HCT116 (cell line): ENCODE results near the gene LAMTOR5. TPM values are rescaled to one million over a fixed set of nuclear protein-coding genes. Genes with fewer than 3 reads are reported as not detected.

Experiments used
- ATAC-seq: fragments of 200-7000 bp; cut with Tn5 transposase; 2 replicates; pipeline ENCODE4 v1.9.1; 2020; ENCODE audit warnings: mild to moderate bottlenecking, moderate library complexity
- BruUV-seq: library from RNA; stranded (reverse); fragments of 400-500 nt; replicated peaks from 2 replicates; lab custom pipeline; 2021; lab: Mats Ljungman, UMichigan
- CTCF ChIA-PET: fragments of 300-600 bp; sonication (Branson Sonifier 250); formaldehyde crosslinking; loops from one replicate; lab custom pipeline; 2021; ENCODE audit warnings: antibody characterized with exemption; lab: Charles Lee
- POLR2A ChIA-PET: fragments of 300-600, 350-600 bp; sonication (Branson Sonifier 250); formaldehyde crosslinking; loops from one replicate; lab custom pipeline; 2021; ENCODE audit warnings: antibody characterized with exemption; lab: Charles Lee
- RAD21 ChIA-PET, 2 experiments: fragments of 300-600 bp; sonication (Branson Sonifier 250); formaldehyde crosslinking; loops; one replicate each; lab custom pipeline; 2023; ENCODE audit warnings: low total read pairs in 2 of 2; ENCODE audit not compliant: uncharacterized antibody in 2 of 2, unreplicated experiment in 2 of 2, low non-redundant PET in 1 of 2; lab: Charles Lee
- DNase-seq: peaks from one replicate; pipeline ENCODE4 v3.0.0-alpha.2; 2010; ENCODE audit warnings: low read depth, low spot score
- H2AFZ ChIP-seq: fragments of 200-600 bp; shearing (Covaris generic), sonication (generic); 2 replicates; pipeline ENCODE4 v1.6.1; 2017; ENCODE audit warnings: low read depth, mixed run types, mixed read lengths, antibody characterized with exemption, low read length; ENCODE audit not compliant: poor library complexity, severe bottlenecking
- H3K27ac ChIP-seq: 2 replicates; pipeline ENCODE4 v1.5.1; 2012; ENCODE audit warnings: low read depth, low read length
- H3K27me3 ChIP-seq: fragments of 200-600 bp; sonication (generic); 2 replicates; pipeline ENCODE4 v1.6.1; 2016; ENCODE audit warnings: mixed run types, low read length, mixed read lengths; ENCODE audit not compliant: insufficient read depth
- H3K36me3 ChIP-seq, 2 experiments: fragments of 200-500 bp in 1 of 2; fragments of 200-600 bp in 1 of 2; sonication (Bioruptor generic) in 1 of 2; sonication (generic) in 1 of 2; 2 replicates each; pipeline versions ENCODE4 v1.5.1 to v1.6.1; 2014 to 2016; ENCODE audit warnings: low read length in 2 of 2, inconsistent platforms in 1 of 2, mixed read lengths in 1 of 2, mixed run types in 1 of 2; ENCODE audit not compliant: insufficient read depth in 2 of 2, control insufficient read depth in 1 of 2
- H3K4me1 ChIP-seq, 2 experiments: fragments of 200-600 bp in 1 of 2; sonication (generic) in 1 of 2; 2 replicates each; pipeline versions ENCODE4 v1.5.1 to v1.6.1; 2012 to 2017; ENCODE audit warnings: low read length in 2 of 2, inconsistent platforms in 1 of 2, mild to moderate bottlenecking in 1 of 2, mixed read lengths in 1 of 2, mixed run types in 1 of 2, moderate library complexity in 1 of 2; ENCODE audit not compliant: insufficient read depth in 2 of 2, control insufficient read depth in 1 of 2
- H3K4me2 ChIP-seq: fragments of 200-600 bp; sonication (generic); 2 replicates; pipeline ENCODE4 v1.6.1; 2017; ENCODE audit warnings: mixed run types, low read length, mixed read lengths
- H3K4me3 ChIP-seq, 2 experiments: fragments of 200-600 bp in 1 of 2; sonication (generic) in 1 of 2; replicated peaks in 1 of 2; 2 replicates each; pipeline ENCODE4 v1.5.1; 2011 to 2016; ENCODE audit warnings: low read length in 2 of 2, control low read depth in 1 of 2, low read depth in 1 of 2, mild to moderate bottlenecking in 1 of 2, mixed read lengths in 1 of 2, mixed run types in 1 of 2
- H3K79me2 ChIP-seq: fragments of 200-600 bp; sonication (generic); 2 replicates; pipeline ENCODE4 v1.6.1; 2017; ENCODE audit warnings: mild to moderate bottlenecking, mixed run types, low read length, moderate library complexity, mixed read lengths; ENCODE audit not compliant: insufficient read depth
- H3K9ac ChIP-seq: fragments of 200-600 bp; sonication (generic); 2 replicates; pipeline ENCODE4 v1.6.1; 2016; ENCODE audit warnings: low read length, mixed read lengths
- H3K9me2 ChIP-seq: fragments of 200-600 bp; sonication (generic), shearing (Covaris generic); 2 replicates; pipeline ENCODE4 v1.6.1; 2017; ENCODE audit warnings: mixed run types, mild to moderate bottlenecking, moderate library complexity; ENCODE audit not compliant: insufficient read depth
- H3K9me3 ChIP-seq, 2 experiments: fragments of 200-500 bp in 1 of 2; fragments of 200-600 bp in 1 of 2; sonication (Bioruptor generic) in 1 of 2; sonication (generic) in 1 of 2; 2 replicates each; pipeline ENCODE4 v1.6.1; 2014 to 2017; ENCODE audit warnings: low read length in 2 of 2, mixed read lengths in 2 of 2, inconsistent platforms in 1 of 2, low read depth in 1 of 2, mild to moderate bottlenecking in 1 of 2, mixed run types in 1 of 2, moderate library complexity in 1 of 2; ENCODE audit not compliant: control insufficient read depth in 1 of 2, insufficient read depth in 1 of 2
- H4K20me1 ChIP-seq: fragments of 200-600 bp; sonication (generic), shearing (Covaris generic); 2 replicates; pipeline ENCODE4 v1.6.1; 2017; ENCODE audit warnings: mixed run types, mild to moderate bottlenecking, moderate library complexity; ENCODE audit not compliant: insufficient read depth
- CEBPB ChIP-seq: IDR thresholded peaks from 2 replicates; pipeline ENCODE4 v1.6.1; 2012; ENCODE audit warnings: low read depth
- EZH2phosphoT487 ChIP-seq: fragments of 200-600 bp; IDR thresholded peaks from 2 replicates; pipeline ENCODE4 v1.6.1; 2018; ENCODE audit warnings: antibody characterized with exemption, borderline replicate concordance
- FOSL1 ChIP-seq: IDR thresholded peaks from 2 replicates; pipeline ENCODE4 v1.6.1; 2012; ENCODE audit warnings: low read depth
- JUND ChIP-seq: IDR thresholded peaks from 2 replicates; pipeline ENCODE4 v1.6.1; 2012
- RAD21 ChIP-seq: IDR thresholded peaks from 2 replicates; pipeline ENCODE4 v1.6.1; 2012; ENCODE audit warnings: low read depth, mild to moderate bottlenecking
- SIN3A ChIP-seq: IDR thresholded peaks from 2 replicates; pipeline ENCODE4 v1.6.1; 2012; ENCODE audit warnings: low read depth
- TCF7L2 ChIP-seq: IDR thresholded peaks from 2 replicates; pipeline ENCODE4 v1.7.0; 2011; ENCODE audit warnings: borderline replicate concordance, inconsistent platforms; ENCODE audit not compliant: insufficient read depth, insufficient read length; ENCODE audit errors: extremely low read depth
- ZNF274 ChIP-seq: fragments of 200-500 bp; sonication (Bioruptor generic); IDR thresholded peaks from 2 replicates; pipeline ENCODE4 v1.6.1; 2014; ENCODE audit warnings: mild to moderate bottlenecking, low read depth, low read length, inconsistent platforms
- intact Hi-C: fragments of 100-400 bp; cut with micrococcal nuclease; formaldehyde crosslinking; loops from 2 replicates; pipeline ENCODE4 v1.10.0; 2022
- total RNA-seq: library from RNA; stranded (reverse); gene quantifications from one replicate; pipeline ENCODE4 v1.2.1, GENCODE V29; 2021; ENCODE audit not compliant: unreplicated experiment
- TF ChIP-seq, protein P1 (sequence below): IDR thresholded peaks from 2 replicates; pipeline ENCODE4 v1.6.1; 2012

The LAMTOR5 gene
- total RNA-seq, 1 experiment from 2014 or later, result 137 TPM

DNA sequence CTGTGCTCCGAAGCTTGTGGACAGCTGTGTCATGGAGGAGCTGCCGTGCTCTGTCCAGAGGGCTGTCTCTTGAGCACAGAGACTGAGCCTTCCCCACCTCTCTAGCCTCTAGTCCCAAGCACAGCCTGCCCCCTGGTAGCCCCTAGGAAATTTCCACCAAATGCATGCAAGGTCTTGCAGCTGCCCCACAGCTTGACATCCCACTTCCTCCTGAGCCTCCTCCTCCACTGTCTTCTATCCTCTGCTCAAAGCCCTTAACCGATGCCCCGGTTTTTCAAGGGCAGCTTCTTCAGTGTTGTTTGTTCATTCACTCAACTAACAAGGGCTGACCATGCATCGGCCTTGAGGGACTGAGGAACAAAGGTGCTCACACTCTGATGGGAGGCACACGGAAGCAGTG lies 22.9 kb upstream of the LAMTOR5 start:
- ChIA-PET POLR2A (no interaction called here), CTCF (interaction anchor here (1.3 kb wide), 1 partner anchor 223 kb away, joined by 3 read pairs; no protein-coding TSS in a partner anchor), RAD21 (no interaction called here)
- no peaks in the 10 kb centered on the region for H3K9me2 ChIP-seq
- TF ChIP-seq JUND (no peak), FOSL1 (no peak), EZH2phosphoT487 (no peak), CEBPB (no peak), RAD21 (no peak), TCF7L2 (no peak), ZNF274 (no peak), SIN3A (no peak)
- TF ChIP-seq, protein P1, sequence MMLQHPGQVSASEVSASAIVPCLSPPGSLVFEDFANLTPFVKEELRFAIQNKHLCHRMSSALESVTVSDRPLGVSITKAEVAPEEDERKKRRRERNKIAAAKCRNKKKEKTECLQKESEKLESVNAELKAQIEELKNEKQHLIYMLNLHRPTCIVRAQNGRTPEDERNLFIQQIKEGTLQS, result no peak
- intact Hi-C loops, result no loop called here
- BruUV-seq, result no TSS peak
- no peaks in the 10 kb centered on the region for H4K20me1 ChIP-seq
- H3K9ac ChIP-seq, result no peak overlapping the region
- no peak overlapping the region for H3K4me3 ChIP-seq
- DNase-seq (no peak), ATAC-seq (no peak)
- no peaks in the 10 kb centered on the region for H3K79me2 ChIP-seq
- H3K4me2 ChIP-seq, result no peak overlapping the region
- H3K36me3 ChIP-seq, result no peaks in the 10 kb centered on the region
- H3K27ac ChIP-seq, result no peak overlapping the region
- no peaks in the 10 kb centered on the region for H3K9me3 ChIP-seq
- 0 out of 2 replicates have a peak, but pooled peaks cover 6% of the 10 kb centered on the region for H3K27me3 ChIP-seq
- no peak overlapping the region for H2AFZ ChIP-seq
- peaks cover 13 to 20% of the 10 kb centered on the region in 2 experiments for H3K4me1 ChIP-seq

DNA sequence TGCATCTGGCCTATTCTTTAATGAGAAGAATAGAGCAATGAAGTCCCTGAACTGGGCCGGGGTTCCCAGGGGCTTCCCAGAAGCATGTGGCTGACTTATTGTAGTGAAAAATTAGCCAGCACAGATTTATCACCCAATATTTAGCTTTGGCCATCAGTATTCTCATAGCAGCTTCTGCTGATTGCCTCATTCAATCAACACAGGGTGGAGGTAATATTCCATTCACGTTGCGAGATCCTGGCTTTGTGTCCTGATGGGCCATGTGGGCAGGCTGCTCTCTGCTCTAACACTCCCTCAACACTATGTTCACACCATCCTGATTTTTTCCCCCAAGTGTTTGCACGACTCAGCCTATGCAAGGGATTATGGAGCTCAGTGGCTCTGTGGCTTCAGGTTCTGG lies 21.5 kb upstream of the LAMTOR5 start:
- BruUV-seq, result no TSS peak
- Histone ChIP-seq H3K27me3 (0 out of 2 replicates have a peak, but pooled peaks cover 6% of the 10 kb centered on the region), H3K9me3 (no peaks in the 10 kb centered on the region), H3K4me3 (no peak overlapping the region), H3K4me2 (no peak overlapping the region), H3K36me3 (no peaks in the 10 kb centered on the region), H3K9ac (no peak overlapping the region), H3K27ac (no peak overlapping the region), H3K4me1 (peaks cover 8 to 12% of the 10 kb centered on the region in 2 experiments), H3K9me2 (no peaks in the 10 kb centered on the region), H3K79me2 (no peaks in the 10 kb centered on the region), H2AFZ (no peak overlapping the region), H4K20me1 (no peaks in the 10 kb centered on the region)
- no peak for TF ChIP-seq RAD21
- CTCF ChIA-PET, result interaction anchor here (1.1 kb wide), 1 partner anchor 31 kb away, joined by 4 read pairs; no protein-coding TSS in a partner anchor
- POLR2A ChIA-PET, result interaction anchor here (1.3 kb wide), 1 partner anchor 90 kb away, joined by 3 read pairs; the partner anchor contains the start of gene RBM15
- intact Hi-C loops, result no loop called here
- RAD21 ChIA-PET, result no interaction called here
- no peak for ATAC-seq
- DNase-seq, result no peak
